ENCODE measurements around the gene GALNT18. TPM values are rescaled to one million over a fixed set of nuclear protein-coding genes. Genes with fewer than 3 reads are reported as not detected.
A peak's percentile ranks its signal among the peaks of the same experiment; 100 is the strongest.

The GALNT18 gene
- total RNA-seq, 5 donors from 2014 or later (not counting 1 experiment from before 2014, with no cell fraction given): 0.10 to 0.15 TPM; not detected in 3

- Mint-ChIP-seq H3K4me3 (no peak overlapping the region), H3K27ac (no peak overlapping the region), H3K36me3 (no peaks in the 10 kb centered on the region), H3K4me1 (no peaks in the 10 kb centered on the region), H3K9me3 (no peaks in the 10 kb centered on the region), H3K27me3 (peaks cover 0 to 9% of the 10 kb centered on the region in 2 donors)
- H3K36me3 ChIP-seq (ENCODE audit: control insufficient read depth in 2 of 2, extremely low read depth in 1 of 2, insufficient read depth in 1 of 2, low read length in 1 of 2): no peaks in the 10 kb centered on the region
- DNase-seq (no peak), ATAC-seq (replicated peaks in 1 of 4) (peak in 1 of 4 experiments; percentile 13)
- peaks cover 0 to 2% of the 10 kb centered on the region in 2 experiments for H3K27me3 ChIP-seq (replicated peaks in 1 of 2; ENCODE audit: control insufficient read depth in 2 of 2, extremely low read depth in 1 of 2, insufficient read depth in 2 of 2, low read length in 1 of 2)
- POLR2A ChIA-PET: interaction anchor here in 1 of 2 donors (0.6 kb wide), 1 partner anchor 10 kb away, joined by 6 read pairs; no protein-coding TSS in a partner anchor
- no peak overlapping the region for H3K4me3 ChIP-seq (ENCODE audit: control insufficient read depth in 1 of 2, extremely low read depth in 1 of 2, low read length in 1 of 2)
- 10% methylated on average over 1 of the region's 2 CpGs for WGBS (ENCODE audit: insufficient coverage)
- no peak overlapping the region for H3K27ac ChIP-seq (ENCODE audit: low read length)
- no peaks in the 10 kb centered on the region for H3K4me1 ChIP-seq (ENCODE audit: control insufficient read depth in 1 of 2, extremely low read depth in 1 of 2, insufficient read depth in 2 of 2, low read length in 2 of 2)
- no peaks in the 10 kb centered on the region for H3K9me3 ChIP-seq
- CTCF ChIA-PET: no interaction called here
Observed at GRCh38 chr11:11499300-11499699, 122.5 kb downstream of the GALNT18 start.

GRCh38 chr11:11498195-11498594 lies 123.6 kb downstream of the GALNT18 start:
- ChIA-PET POLR2A (no interaction called here), CTCF (no interaction called here)
- Mint-ChIP-seq H3K27me3 (peaks cover 5 to 12% of the 10 kb centered on the region in 2 donors), H3K4me1 (no peaks in the 10 kb centered on the region), H3K27ac (no peak overlapping the region), H3K4me3 (no peak overlapping the region), H3K9me3 (no peaks in the 10 kb centered on the region), H3K36me3 (no peaks in the 10 kb centered on the region)
- H3K36me3 ChIP-seq (ENCODE audit: control insufficient read depth in 2 of 2, extremely low read depth in 1 of 2, insufficient read depth in 1 of 2, low read length in 1 of 2): no peaks in the 10 kb centered on the region
- no peak overlapping the region for H3K27ac ChIP-seq (ENCODE audit: low read length)
- H3K4me1 ChIP-seq (ENCODE audit: control insufficient read depth in 1 of 2, extremely low read depth in 1 of 2, insufficient read depth in 2 of 2, low read length in 2 of 2): no peaks in the 10 kb centered on the region
- H3K4me3 ChIP-seq (ENCODE audit: control insufficient read depth in 1 of 2, extremely low read depth in 1 of 2, low read length in 1 of 2): no peak overlapping the region
- DNase-seq (no peak), ATAC-seq (replicated peaks in 1 of 4) (no peak)
- 80% methylated on average over 1 of the region's 3 CpGs for WGBS (ENCODE audit: insufficient coverage)
- H3K9me3 ChIP-seq: no peaks in the 10 kb centered on the region
- peaks cover 0 to 2% of the 10 kb centered on the region in 2 experiments for H3K27me3 ChIP-seq (replicated peaks in 1 of 2; ENCODE audit: control insufficient read depth in 2 of 2, extremely low read depth in 1 of 2, insufficient read depth in 2 of 2, low read length in 1 of 2)

GRCh38 chr11:11496879-11497278 lies 124.9 kb downstream of the GALNT18 start:
- ATAC-seq (replicated peaks in 1 of 4): no peak
- H3K36me3 Mint-ChIP-seq: no peaks in the 10 kb centered on the region
- Histone ChIP-seq H3K4me1 (ENCODE audit: control insufficient read depth in 1 of 2, extremely low read depth in 1 of 2, insufficient read depth in 2 of 2, low read length in 2 of 2) (no peaks in the 10 kb centered on the region), H3K4me3 (ENCODE audit: control insufficient read depth in 1 of 2, extremely low read depth in 1 of 2, low read length in 1 of 2) (no peak overlapping the region), H3K27me3 (replicated peaks in 1 of 2; ENCODE audit: control insufficient read depth in 2 of 2, extremely low read depth in 1 of 2, insufficient read depth in 2 of 2, low read length in 1 of 2) (peaks cover 0 to 2% of the 10 kb centered on the region in 2 experiments), H3K9me3 (no peaks in the 10 kb centered on the region), H3K36me3 (ENCODE audit: control insufficient read depth in 2 of 2, extremely low read depth in 1 of 2, insufficient read depth in 1 of 2, low read length in 1 of 2) (no peaks in the 10 kb centered on the region), H3K27ac (ENCODE audit: low read length) (no peak overlapping the region)
- H3K4me1 Mint-ChIP-seq: no peaks in the 10 kb centered on the region
- H3K4me3 Mint-ChIP-seq: no peak overlapping the region
- ChIA-PET POLR2A (no interaction called here), CTCF (no interaction called here)
- DNase-seq: no peak
- H3K9me3 Mint-ChIP-seq: no peaks in the 10 kb centered on the region
- 100% methylated on average over 2 of the region's 2 CpGs for WGBS (ENCODE audit: insufficient coverage)
- H3K27ac Mint-ChIP-seq: no peak overlapping the region
- peaks cover 5 to 12% of the 10 kb centered on the region in 2 donors for H3K27me3 Mint-ChIP-seq

- no peak overlapping the region for H3K4me3 Mint-ChIP-seq
- H3K36me3 ChIP-seq (ENCODE audit: control insufficient read depth in 2 of 2, extremely low read depth in 1 of 2, insufficient read depth in 1 of 2, low read length in 1 of 2): no peaks in the 10 kb centered on the region
- CTCF ChIA-PET: no interaction called here
Observed at GRCh38 chr11:11494348-11494747, 127.5 kb downstream of the GALNT18 start.

GRCh38 chr11:11493698-11494097 lies 128.1 kb downstream of the GALNT18 start:
- Histone ChIP-seq H3K9me3 (no peaks in the 10 kb centered on the region), H3K27ac (ENCODE audit: low read length) (no peak overlapping the region), H3K4me3 (ENCODE audit: control insufficient read depth in 1 of 2, extremely low read depth in 1 of 2, low read length in 1 of 2) (no peak overlapping the region), H3K36me3 (ENCODE audit: control insufficient read depth in 2 of 2, extremely low read depth in 1 of 2, insufficient read depth in 1 of 2, low read length in 1 of 2) (no peaks in the 10 kb centered on the region), H3K27me3 (replicated peaks in 1 of 2; ENCODE audit: control insufficient read depth in 2 of 2, extremely low read depth in 1 of 2, insufficient read depth in 2 of 2, low read length in 1 of 2) (no peaks in the 10 kb centered on the region), H3K4me1 (ENCODE audit: control insufficient read depth in 1 of 2, extremely low read depth in 1 of 2, insufficient read depth in 2 of 2, low read length in 2 of 2) (no peaks in the 10 kb centered on the region)
- H3K4me3 Mint-ChIP-seq: no peak overlapping the region
- DNase-seq (no peak), ATAC-seq (replicated peaks in 1 of 4) (no peak)
- CTCF ChIA-PET: no interaction called here
- no peak overlapping the region for H3K27ac Mint-ChIP-seq
- no CpG with 5 or more reads among the region's 6 CpGs for WGBS (ENCODE audit: insufficient coverage)
- POLR2A ChIA-PET: no interaction called here
- peaks cover 8 to 12% of the 10 kb centered on the region in 2 donors for H3K27me3 Mint-ChIP-seq
- H3K4me1 Mint-ChIP-seq: no peaks in the 10 kb centered on the region
- no peaks in the 10 kb centered on the region for H3K36me3 Mint-ChIP-seq
- H3K9me3 Mint-ChIP-seq: no peaks in the 10 kb centered on the region

More at GRCh38 chr11:11494348-11494747, 127.5 kb downstream of the GALNT18 start:
- Mint-ChIP-seq H3K9me3 (no peaks in the 10 kb centered on the region), H3K4me1 (no peaks in the 10 kb centered on the region), H3K27ac (no peak overlapping the region), H3K36me3 (no peaks in the 10 kb centered on the region), H3K27me3 (peaks cover 5 to 12% of the 10 kb centered on the region in 2 donors)
- Histone ChIP-seq H3K27me3 (replicated peaks in 1 of 2; ENCODE audit: control insufficient read depth in 2 of 2, extremely low read depth in 1 of 2, insufficient read depth in 2 of 2, low read length in 1 of 2) (no peaks in the 10 kb centered on the region), H3K4me1 (ENCODE audit: control insufficient read depth in 1 of 2, extremely low read depth in 1 of 2, insufficient read depth in 2 of 2, low read length in 2 of 2) (no peaks in the 10 kb centered on the region), H3K4me3 (ENCODE audit: control insufficient read depth in 1 of 2, extremely low read depth in 1 of 2, low read length in 1 of 2) (no peak overlapping the region), H3K27ac (ENCODE audit: low read length) (no peak overlapping the region), H3K9me3 (no peaks in the 10 kb centered on the region)
- POLR2A ChIA-PET: no interaction called here
- no peak for ATAC-seq (replicated peaks in 1 of 4)
- 80% methylated on average over 1 of the region's 2 CpGs for WGBS (ENCODE audit: insufficient coverage)
- no peak for DNase-seq

GRCh38 chr11:11491589-11491988 lies 130.2 kb downstream of the GALNT18 start:
- Histone ChIP-seq H3K4me1 (ENCODE audit: control insufficient read depth in 1 of 2, extremely low read depth in 1 of 2, insufficient read depth in 2 of 2, low read length in 2 of 2) (no peaks in the 10 kb centered on the region), H3K27me3 (replicated peaks in 1 of 2; ENCODE audit: control insufficient read depth in 2 of 2, extremely low read depth in 1 of 2, insufficient read depth in 2 of 2, low read length in 1 of 2) (no peaks in the 10 kb centered on the region), H3K9me3 (no peaks in the 10 kb centered on the region), H3K36me3 (ENCODE audit: control insufficient read depth in 2 of 2, extremely low read depth in 1 of 2, insufficient read depth in 1 of 2, low read length in 1 of 2) (no peaks in the 10 kb centered on the region), H3K27ac (ENCODE audit: low read length) (no peak overlapping the region), H3K4me3 (ENCODE audit: control insufficient read depth in 1 of 2, extremely low read depth in 1 of 2, low read length in 1 of 2) (no peak overlapping the region)
- ChIA-PET CTCF (no interaction called here), POLR2A (no interaction called here)
- H3K27ac Mint-ChIP-seq: no peak overlapping the region
- no peak overlapping the region for H3K4me3 Mint-ChIP-seq
- no peaks in the 10 kb centered on the region for H3K4me1 Mint-ChIP-seq
- 78% methylated on average over 4 of the region's 4 CpGs for WGBS (ENCODE audit: insufficient coverage)
- DNase-seq (no peak), ATAC-seq (replicated peaks in 1 of 4) (no peak)
- H3K27me3 Mint-ChIP-seq: peaks cover 11 to 12% of the 10 kb centered on the region in 2 donors
- no peaks in the 10 kb centered on the region for H3K36me3 Mint-ChIP-seq
- no peaks in the 10 kb centered on the region for H3K9me3 Mint-ChIP-seq

- 65% methylated on average over 2 of the region's 2 CpGs for WGBS (ENCODE audit: insufficient coverage)
- H3K4me1 ChIP-seq (ENCODE audit: control insufficient read depth in 1 of 2, extremely low read depth in 1 of 2, insufficient read depth in 2 of 2, low read length in 2 of 2): no peaks in the 10 kb centered on the region
- no peaks in the 10 kb centered on the region for H3K36me3 ChIP-seq (ENCODE audit: control insufficient read depth in 2 of 2, extremely low read depth in 1 of 2, insufficient read depth in 1 of 2, low read length in 1 of 2)
- POLR2A ChIA-PET: no interaction called here
- peaks cover 12 to 13% of the 10 kb centered on the region in 2 donors for H3K27me3 Mint-ChIP-seq
- no peak overlapping the region for H3K27ac ChIP-seq (ENCODE audit: low read length)
- CTCF ChIA-PET: no interaction called here
- ATAC-seq (replicated peaks in 1 of 4) (no peak), DNase-seq (no peak)
- no peaks in the 10 kb centered on the region for H3K36me3 Mint-ChIP-seq
- no peaks in the 10 kb centered on the region for H3K4me1 Mint-ChIP-seq
- H3K9me3 ChIP-seq: no peaks in the 10 kb centered on the region
- no peak overlapping the region for H3K27ac Mint-ChIP-seq
- H3K27me3 ChIP-seq (replicated peaks in 1 of 2; ENCODE audit: control insufficient read depth in 2 of 2, extremely low read depth in 1 of 2, insufficient read depth in 2 of 2, low read length in 1 of 2): no peaks in the 10 kb centered on the region
- no peak overlapping the region for H3K4me3 ChIP-seq (ENCODE audit: control insufficient read depth in 1 of 2, extremely low read depth in 1 of 2, low read length in 1 of 2)
- no peaks in the 10 kb centered on the region for H3K9me3 Mint-ChIP-seq
- H3K4me3 Mint-ChIP-seq: no peak overlapping the region
Observed at GRCh38 chr11:11491014-11491413, 130.8 kb downstream of the GALNT18 start.
